OCI-LY3 (cell line): ENCODE results near the gene LST1.

Experiments used
- EZH2phosphoT487 ChIP-seq: fragments of 200-600 bp; shearing (Covaris generic); IDR thresholded peaks from 2 replicates; pipeline ENCODE4 v1.6.1; 2018; ENCODE audit warnings: antibody characterized with exemption, mixed run types, low read depth
- TF ChIP-seq, protein P1 (sequence below): fragments of 200-600, 300-600 bp; sonication (generic); IDR thresholded peaks from 2 replicates; pipeline ENCODE4 v1.5.1; 2014; ENCODE audit warnings: antibody characterized with exemption, low read length, low read depth

DNA sequence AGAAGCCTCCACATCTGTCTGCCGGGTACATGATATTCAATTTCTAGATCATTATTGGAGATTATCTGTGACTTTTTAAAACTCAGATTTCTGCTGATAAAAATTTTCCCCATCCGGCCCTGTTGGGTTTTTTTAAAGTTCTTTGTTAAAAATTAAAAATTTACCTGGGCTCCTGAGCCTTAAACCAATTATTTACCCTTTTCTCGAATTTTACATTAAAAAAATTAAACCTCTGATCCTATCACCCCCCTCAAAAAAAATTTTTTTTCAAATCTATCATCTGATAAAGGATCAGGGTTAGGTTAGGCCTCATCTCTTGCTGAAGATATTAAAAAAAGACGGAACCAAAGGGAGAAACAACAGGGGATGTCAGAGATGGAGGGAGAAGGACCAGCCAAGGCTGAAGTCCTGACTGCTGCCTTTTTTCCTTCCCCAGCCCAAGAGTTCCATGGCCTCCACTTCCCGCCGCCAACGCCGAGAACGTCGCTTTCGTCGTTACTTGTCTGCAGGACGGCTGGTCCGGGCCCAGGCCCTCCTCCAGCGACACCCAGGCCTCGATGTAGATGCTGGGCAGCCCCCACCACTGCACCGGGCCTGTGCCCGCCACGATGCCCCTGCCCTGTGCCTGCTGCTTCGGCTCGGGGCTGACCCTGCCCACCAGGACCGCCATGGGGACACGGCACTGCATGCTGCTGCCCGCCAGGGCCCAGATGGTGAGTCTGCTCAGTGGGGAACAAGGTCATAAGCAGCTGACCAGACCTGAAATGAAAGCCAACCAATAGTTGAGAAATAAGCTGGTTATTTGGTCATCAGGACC lies 38.1 kb upstream of the LST1 start:
- TF ChIP-seq, protein P1, sequence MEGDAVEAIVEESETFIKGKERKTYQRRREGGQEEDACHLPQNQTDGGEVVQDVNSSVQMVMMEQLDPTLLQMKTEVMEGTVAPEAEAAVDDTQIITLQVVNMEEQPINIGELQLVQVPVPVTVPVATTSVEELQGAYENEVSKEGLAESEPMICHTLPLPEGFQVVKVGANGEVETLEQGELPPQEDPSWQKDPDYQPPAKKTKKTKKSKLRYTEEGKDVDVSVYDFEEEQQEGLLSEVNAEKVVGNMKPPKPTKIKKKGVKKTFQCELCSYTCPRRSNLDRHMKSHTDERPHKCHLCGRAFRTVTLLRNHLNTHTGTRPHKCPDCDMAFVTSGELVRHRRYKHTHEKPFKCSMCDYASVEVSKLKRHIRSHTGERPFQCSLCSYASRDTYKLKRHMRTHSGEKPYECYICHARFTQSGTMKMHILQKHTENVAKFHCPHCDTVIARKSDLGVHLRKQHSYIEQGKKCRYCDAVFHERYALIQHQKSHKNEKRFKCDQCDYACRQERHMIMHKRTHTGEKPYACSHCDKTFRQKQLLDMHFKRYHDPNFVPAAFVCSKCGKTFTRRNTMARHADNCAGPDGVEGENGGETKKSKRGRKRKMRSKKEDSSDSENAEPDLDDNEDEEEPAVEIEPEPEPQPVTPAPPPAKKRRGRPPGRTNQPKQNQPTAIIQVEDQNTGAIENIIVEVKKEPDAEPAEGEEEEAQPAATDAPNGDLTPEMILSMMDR: no peak
- TF ChIP-seq EZH2phosphoT487: no peak
